GM12891 (cell line): Measurements from ENCODE around the gene PSMB8.

Experiments
- PAX5 ChIP-seq: IDR thresholded peaks from 2 replicates; pipeline ENCODE4 v1.6.1; 2011; ENCODE audit warnings: low read length, moderate library complexity, mild to moderate bottlenecking; ENCODE audit not compliant: insufficient read depth, severe bottlenecking
- POLR2A ChIP-seq: IDR thresholded peaks from 2 replicates; pipeline ENCODE4 v1.6.1; 2011; ENCODE audit warnings: low read depth, low read length, control low read depth
- POLR2AphosphoS5 ChIP-seq: IDR thresholded peaks from 2 replicates; pipeline ENCODE4 v1.6.1; 2011; ENCODE audit warnings: low read depth, low read length, control low read depth
- POU2F2 ChIP-seq: IDR thresholded peaks from 2 replicates; pipeline ENCODE4 v1.6.1; 2011; ENCODE audit warnings: low read depth, mild to moderate bottlenecking, control low read depth, low read length, moderate library complexity
- TAF1 ChIP-seq: IDR thresholded peaks from 2 replicates; pipeline ENCODE4 v1.6.1; 2011; ENCODE audit warnings: low read depth, low read length, control low read depth

DNA sequence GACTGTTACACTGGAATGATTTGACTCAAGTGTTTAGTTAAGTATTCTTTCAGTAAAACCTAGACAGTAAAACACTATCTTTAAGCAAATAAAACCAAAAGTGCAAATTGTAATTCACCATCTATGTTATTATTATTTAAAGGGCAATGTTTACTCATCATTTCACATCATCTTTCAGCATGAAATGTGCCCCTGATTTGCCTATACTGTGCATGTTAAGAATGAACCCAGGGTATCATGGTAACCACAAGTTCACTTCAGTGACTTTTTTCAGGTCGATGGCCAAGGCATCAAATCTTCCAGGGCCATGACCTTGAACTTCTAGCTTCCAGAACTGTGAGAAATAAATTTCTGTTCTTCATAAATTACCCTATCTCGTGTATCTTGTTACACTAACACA, 25.0 kb downstream of the PSMB8 start:
- no peak for TF ChIP-seq POLR2AphosphoS5
- TF ChIP-seq POLR2A: no peak
- TF ChIP-seq POU2F2: no peak
- no peak for TF ChIP-seq TAF1
- no peak for TF ChIP-seq PAX5
